K562 (cell line): Measurements from ENCODE around the gene CNP. TPM values are rescaled to one million over a fixed set of nuclear protein-coding genes. Genes with fewer than 3 reads are reported as not detected.

Source experiments
- CC2D1A ChIP-seq: fragments of 450-650 bp; IDR thresholded peaks from 2 replicates; pipeline ENCODE4 v1.6.1; 2017; ENCODE audit warnings: mild to moderate bottlenecking
- LEF1 ChIP-seq: fragments of 450-650 bp; IDR thresholded peaks from 2 replicates; pipeline ENCODE4 v1.6.1; 2016; ENCODE audit warnings: mild to moderate bottlenecking
- MEIS2 ChIP-seq: fragments of 450-650 bp; IDR thresholded peaks from 2 replicates; pipeline ENCODE4 v1.6.1; 2014; ENCODE audit warnings: mild to moderate bottlenecking; ENCODE audit not compliant: partially characterized antibody
- SOX6 ChIP-seq: fragments of 450-650 bp; IDR thresholded peaks from 2 replicates; pipeline ENCODE4 v1.6.1; 2014; ENCODE audit warnings: mild to moderate bottlenecking
- SRSF1 ChIP-seq: fragments of 200-400 bp; formaldehyde crosslinking; IDR thresholded peaks from 2 replicates; pipeline ENCODE4 v1.6.1; 2017; ENCODE audit warnings: mild to moderate bottlenecking, low read depth, low read length, moderate library complexity
- TOE1 ChIP-seq, 2 experiments: fragments of 450-650 bp in 1 of 2; sonication (generic) in 1 of 2; formaldehyde crosslinking in 1 of 2; IDR thresholded peaks; 2 replicates each; pipeline versions ENCODE4 v1.7.1 to v1.8.0; 2016 to 2022; ENCODE audit warnings: borderline replicate concordance in 2 of 2, mild to moderate bottlenecking in 2 of 2, antibody characterized with exemption in 1 of 2, inconsistent platforms in 1 of 2, low read depth in 1 of 2, missing genetic modification reagents in 1 of 2, moderate library complexity in 1 of 2
- polyA plus RNA-seq, 8 experiments: library from polyadenylated mRNA; depleted of rRNA in 4 of 8; stranded (reverse) in 5 of 8; unstranded in 3 of 8; fragments of >200 nt; fragmentation: Nextera tagmentation in 2 of 8; fragmentation: Illumina TruSeq in 1 of 8; extraction: Ambion mirVana in 2 of 8; extraction: Trizol in 1 of 8; gene quantifications; 2 replicates each; pipeline versions ENCODE4 v1.2.1 to v1.2.3, GENCODE V29; 2011 to 2014; ENCODE audit warnings: inconsistent platforms in 1 of 8, missing spikeins in 1 of 8
- total RNA-seq, 7 experiments: library from RNA; depleted of rRNA in 6 of 7; stranded (reverse); fragments of >200 nt in 6 of 7; fragmentation: Illumina TruSeq in 2 of 7; extraction: Trizol in 2 of 7; gene quantifications; 2 replicates each; pipeline versions ENCODE4 v1.2.1 to v1.2.3, GENCODE V29; 2011 to 2021; ENCODE audit warnings: low replicate concordance in 1 of 7
- TF ChIP-seq, protein P1 (sequence below): fragments of 450-650 bp; IDR thresholded peaks from 2 replicates; pipeline ENCODE4 v1.7.1; 2018; ENCODE audit warnings: mild to moderate bottlenecking, low read depth; ENCODE audit not compliant: partially characterized antibody
- TF ChIP-seq, protein P2 (sequence below): fragments of 450-650 bp; IDR thresholded peaks from 2 replicates; pipeline ENCODE4 v1.6.1; 2016; ENCODE audit warnings: borderline replicate concordance
- TF ChIP-seq, protein P3 (sequence below), 2 experiments: fragments of 450-650 bp; IDR thresholded peaks; 2 replicates each; pipeline ENCODE4 v1.6.1; 2018; ENCODE audit warnings: mild to moderate bottlenecking in 2 of 2, low read depth in 1 of 2; ENCODE audit not compliant: partially characterized antibody in 2 of 2

Gene CNP
- total and polyA plus RNA-seq, 9 of the 15 experiments (the other 6 are each of a cell fraction or from before 2014, with no cell fraction given), result 1.7 to 52.0 (median 29.1) TPM

DNA sequence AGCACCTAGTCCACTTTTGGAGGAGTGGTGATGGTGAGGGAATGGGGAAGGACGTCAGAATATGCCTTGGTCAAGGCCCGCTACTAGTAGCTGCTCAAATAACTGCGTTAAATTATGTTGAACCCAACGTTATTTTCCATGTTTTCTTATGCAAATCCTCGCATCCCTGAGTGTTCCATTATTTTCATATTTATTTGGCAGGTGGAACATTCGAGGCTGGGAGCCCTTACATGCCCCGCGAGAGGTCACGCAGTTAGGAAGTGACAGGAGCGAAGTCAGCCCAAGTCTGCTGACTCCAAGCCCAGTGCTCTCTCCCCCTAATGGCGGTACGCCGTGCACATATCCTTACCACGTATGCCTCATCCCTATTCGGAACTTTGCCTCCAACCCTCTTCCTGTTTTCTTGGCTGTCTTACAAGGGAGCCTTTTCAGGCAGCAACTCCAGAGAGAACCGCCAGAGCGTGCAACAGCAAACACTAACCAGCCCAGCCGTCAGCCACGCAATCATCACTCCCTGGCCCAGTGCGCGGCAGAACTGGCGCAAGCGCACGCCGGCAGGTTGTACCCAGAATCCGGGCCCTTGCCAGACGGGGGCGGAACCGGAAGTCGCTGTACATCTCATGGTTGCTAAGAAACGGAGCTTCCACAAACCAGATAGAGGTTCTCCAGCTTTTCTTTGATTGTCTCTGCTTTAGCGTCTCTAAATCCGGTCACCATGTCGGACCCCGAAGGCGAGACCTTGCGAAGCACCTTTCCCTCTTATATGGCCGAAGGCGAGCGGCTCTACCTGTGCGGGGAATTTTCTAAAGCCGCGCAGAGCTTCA, 36.4 kb upstream of the CNP start, which contains the start of gene ODAD4 (continued):
- TF ChIP-seq TOE1 (IDR thresholded peaks at IDR 0.05; ENCODE audit: borderline replicate concordance) (no peak), TOE1 (CRISPR knock-in tag; IDR thresholded peaks at IDR 0.05; ENCODE audit: borderline replicate concordance, low read depth) (no peak), SRSF1 (no peak), CC2D1A (peak; percentile 69), MEIS2 (peak; percentile 94), LEF1 (no peak), SOX6 (peak; percentile 67)
- TF ChIP-seq, protein P1, sequence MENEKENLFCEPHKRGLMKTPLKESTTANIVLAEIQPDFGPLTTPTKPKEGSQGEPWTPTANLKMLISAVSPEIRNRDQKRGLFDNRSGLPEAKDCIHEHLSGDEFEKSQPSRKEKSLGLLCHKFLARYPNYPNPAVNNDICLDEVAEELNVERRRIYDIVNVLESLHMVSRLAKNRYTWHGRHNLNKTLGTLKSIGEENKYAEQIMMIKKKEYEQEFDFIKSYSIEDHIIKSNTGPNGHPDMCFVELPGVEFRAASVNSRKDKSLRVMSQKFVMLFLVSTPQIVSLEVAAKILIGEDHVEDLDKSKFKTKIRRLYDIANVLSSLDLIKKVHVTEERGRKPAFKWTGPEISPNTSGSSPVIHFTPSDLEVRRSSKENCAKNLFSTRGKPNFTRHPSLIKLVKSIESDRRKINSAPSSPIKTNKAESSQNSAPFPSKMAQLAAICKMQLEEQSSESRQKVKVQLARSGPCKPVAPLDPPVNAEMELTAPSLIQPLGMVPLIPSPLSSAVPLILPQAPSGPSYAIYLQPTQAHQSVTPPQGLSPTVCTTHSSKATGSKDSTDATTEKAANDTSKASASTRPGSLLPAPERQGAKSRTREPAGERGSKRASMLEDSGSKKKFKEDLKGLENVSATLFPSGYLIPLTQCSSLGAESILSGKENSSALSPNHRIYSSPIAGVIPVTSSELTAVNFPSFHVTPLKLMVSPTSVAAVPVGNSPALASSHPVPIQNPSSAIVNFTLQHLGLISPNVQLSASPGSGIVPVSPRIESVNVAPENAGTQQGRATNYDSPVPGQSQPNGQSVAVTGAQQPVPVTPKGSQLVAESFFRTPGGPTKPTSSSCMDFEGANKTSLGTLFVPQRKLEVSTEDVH, result peak; percentile 62
- TF ChIP-seq, protein P2, sequence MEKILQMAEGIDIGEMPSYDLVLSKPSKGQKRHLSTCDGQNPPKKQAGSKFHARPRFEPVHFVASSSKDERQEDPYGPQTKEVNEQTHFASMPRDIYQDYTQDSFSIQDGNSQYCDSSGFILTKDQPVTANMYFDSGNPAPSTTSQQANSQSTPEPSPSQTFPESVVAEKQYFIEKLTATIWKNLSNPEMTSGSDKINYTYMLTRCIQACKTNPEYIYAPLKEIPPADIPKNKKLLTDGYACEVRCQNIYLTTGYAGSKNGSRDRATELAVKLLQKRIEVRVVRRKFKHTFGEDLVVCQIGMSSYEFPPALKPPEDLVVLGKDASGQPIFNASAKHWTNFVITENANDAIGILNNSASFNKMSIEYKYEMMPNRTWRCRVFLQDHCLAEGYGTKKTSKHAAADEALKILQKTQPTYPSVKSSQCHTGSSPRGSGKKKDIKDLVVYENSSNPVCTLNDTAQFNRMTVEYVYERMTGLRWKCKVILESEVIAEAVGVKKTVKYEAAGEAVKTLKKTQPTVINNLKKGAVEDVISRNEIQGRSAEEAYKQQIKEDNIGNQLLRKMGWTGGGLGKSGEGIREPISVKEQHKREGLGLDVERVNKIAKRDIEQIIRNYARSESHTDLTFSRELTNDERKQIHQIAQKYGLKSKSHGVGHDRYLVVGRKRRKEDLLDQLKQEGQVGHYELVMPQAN, result peak; percentile 28; the same call in 1 of the 2 replicates
- TF ChIP-seq, protein P3, sequence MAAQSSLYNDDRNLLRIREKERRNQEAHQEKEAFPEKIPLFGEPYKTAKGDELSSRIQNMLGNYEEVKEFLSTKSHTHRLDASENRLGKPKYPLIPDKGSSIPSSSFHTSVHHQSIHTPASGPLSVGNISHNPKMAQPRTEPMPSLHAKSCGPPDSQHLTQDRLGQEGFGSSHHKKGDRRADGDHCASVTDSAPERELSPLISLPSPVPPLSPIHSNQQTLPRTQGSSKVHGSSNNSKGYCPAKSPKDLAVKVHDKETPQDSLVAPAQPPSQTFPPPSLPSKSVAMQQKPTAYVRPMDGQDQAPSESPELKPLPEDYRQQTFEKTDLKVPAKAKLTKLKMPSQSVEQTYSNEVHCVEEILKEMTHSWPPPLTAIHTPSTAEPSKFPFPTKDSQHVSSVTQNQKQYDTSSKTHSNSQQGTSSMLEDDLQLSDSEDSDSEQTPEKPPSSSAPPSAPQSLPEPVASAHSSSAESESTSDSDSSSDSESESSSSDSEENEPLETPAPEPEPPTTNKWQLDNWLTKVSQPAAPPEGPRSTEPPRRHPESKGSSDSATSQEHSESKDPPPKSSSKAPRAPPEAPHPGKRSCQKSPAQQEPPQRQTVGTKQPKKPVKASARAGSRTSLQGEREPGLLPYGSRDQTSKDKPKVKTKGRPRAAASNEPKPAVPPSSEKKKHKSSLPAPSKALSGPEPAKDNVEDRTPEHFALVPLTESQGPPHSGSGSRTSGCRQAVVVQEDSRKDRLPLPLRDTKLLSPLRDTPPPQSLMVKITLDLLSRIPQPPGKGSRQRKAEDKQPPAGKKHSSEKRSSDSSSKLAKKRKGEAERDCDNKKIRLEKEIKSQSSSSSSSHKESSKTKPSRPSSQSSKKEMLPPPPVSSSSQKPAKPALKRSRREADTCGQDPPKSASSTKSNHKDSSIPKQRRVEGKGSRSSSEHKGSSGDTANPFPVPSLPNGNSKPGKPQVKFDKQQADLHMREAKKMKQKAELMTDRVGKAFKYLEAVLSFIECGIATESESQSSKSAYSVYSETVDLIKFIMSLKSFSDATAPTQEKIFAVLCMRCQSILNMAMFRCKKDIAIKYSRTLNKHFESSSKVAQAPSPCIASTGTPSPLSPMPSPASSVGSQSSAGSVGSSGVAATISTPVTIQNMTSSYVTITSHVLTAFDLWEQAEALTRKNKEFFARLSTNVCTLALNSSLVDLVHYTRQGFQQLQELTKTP (IDR thresholded peaks at IDR 0.05; ENCODE audit: low read depth in 1 of 2, partially characterized antibody in 2 of 2), result peak in 1 of 2 experiments; percentile 63
